Measurements from ENCODE around the gene RAP1A.
"Not testable (repeated sequence)": the region's sequence is repeated elsewhere in the genome, so short reads cannot be mapped to it uniquely, and the experiment has no call there.

Gene RAP1A

GRCh38 chr1:111737216-111738132, 117.9 kb downstream of the RAP1A start:
- H3K36me3 Mint-ChIP-seq, result peaks cover 1% of the 10 kb centered on the region
- peak overlapping the region; percentile 1 for H3K27ac Mint-ChIP-seq
- H3K4me1 Mint-ChIP-seq, result peaks cover 23% of the 10 kb centered on the region
- CTCF ChIA-PET, result interaction anchor here (0.8 to 4.8 kb wide), 8 partner anchors 10 to 274 kb away, joined by 3 to 26 read pairs (median 6); no protein-coding TSS in a partner anchor
- no peaks in the 10 kb centered on the region for H3K27me3 Mint-ChIP-seq
- peak overlapping the region; percentile 77 for H3K4me3 Mint-ChIP-seq
- DNase-seq, result no peak
- no peaks in the 10 kb centered on the region for H3K9me3 Mint-ChIP-seq

- no peaks in the 10 kb centered on the region for H3K27me3 Mint-ChIP-seq
- peak overlapping the region; percentile 1 for H3K27ac Mint-ChIP-seq
- H3K4me3 Mint-ChIP-seq, result peak overlapping the region; percentile 77
- CTCF ChIA-PET, result interaction anchor here (1.2 to 4.8 kb wide), 6 partner anchors 9 to 256 kb away, joined by 3 to 26 read pairs (median 10); no protein-coding TSS in a partner anchor
- peaks cover 1% of the 10 kb centered on the region for H3K36me3 Mint-ChIP-seq
- DNase-seq, result no peak
- peaks cover 23% of the 10 kb centered on the region for H3K4me1 Mint-ChIP-seq
- H3K9me3 Mint-ChIP-seq, result no peaks in the 10 kb centered on the region
Observed at GRCh38 chr1:111738133-111738435, 118.5 kb downstream of the RAP1A start.

GRCh38 chr1:111738436-111739193, 119.0 kb downstream of the RAP1A start:
- Mint-ChIP-seq H3K4me3 (peak overlapping the region; percentile 77), H3K27ac (peak overlapping the region; percentile 79), H3K9me3 (no peaks in the 10 kb centered on the region), H3K4me1 (peaks cover 23% of the 10 kb centered on the region), H3K27me3 (no peaks in the 10 kb centered on the region), H3K36me3 (peaks cover 1% of the 10 kb centered on the region)
- CTCF ChIA-PET, result interaction anchor here (1.2 to 4.8 kb wide), 6 partner anchors 9 to 256 kb away, joined by 3 to 26 read pairs (median 10); no protein-coding TSS in a partner anchor
- peak; percentile 68 for DNase-seq

GRCh38 chr1:111739194-111739924, 119.8 kb downstream of the RAP1A start, which contains the start of gene INKA2:
Gene INKA2, minus strand, starts transcription at chr1:111739395. Its CDS starts 153 bp downstream, at chr1:111739242.
- Mint-ChIP-seq H3K4me1 (peaks cover 23% of the 10 kb centered on the region), H3K4me3 (peak within 1 kb of the TSS; percentile 77), H3K9me3 (no peaks in the 10 kb centered on the region), H3K27ac (peak within 1 kb of the TSS; percentile 79), H3K36me3 (peaks cover 1% of the 10 kb centered on the region), H3K27me3 (no peaks in the 10 kb centered on the region)
- peak; percentile 88 for DNase-seq
- CTCF ChIA-PET, result interaction anchor here (0.6 to 4.8 kb wide), 7 partner anchors 8 to 231 kb away, joined by 3 to 26 read pairs (median 9); no protein-coding TSS in a partner anchor

- Mint-ChIP-seq H3K27me3 (no peaks in the 10 kb centered on the region), H3K36me3 (peaks cover 1% of the 10 kb centered on the region), H3K27ac (no peak overlapping the region), H3K4me3 (peak overlapping the region; percentile 77), H3K9me3 (no peaks in the 10 kb centered on the region), H3K4me1 (peaks cover 23% of the 10 kb centered on the region)
- CTCF ChIA-PET, result interaction anchor here (0.6 to 4.8 kb wide), 5 partner anchors 9 to 232 kb away, joined by 3 to 26 read pairs (median 4); no protein-coding TSS in a partner anchor
- DNase-seq, result peak; percentile 39
Observed at GRCh38 chr1:111739925-111740765, 120.6 kb downstream of the RAP1A start.

- not testable (repeated sequence) for H3K9me3 Mint-ChIP-seq, H3K27ac Mint-ChIP-seq, DNase-seq, H3K4me3 Mint-ChIP-seq, H3K27me3 Mint-ChIP-seq, H3K36me3 Mint-ChIP-seq
- CTCF ChIA-PET, result interaction anchor here (0.7 to 11.2 kb wide), 4 partner anchors 9 to 239 kb away, joined by 3 to 105 read pairs (median 33); partner anchors contain the start of genes ADORA3 and TMIGD3
- peaks cover 24% of the 10 kb centered on the region for H3K4me1 Mint-ChIP-seq
Observed at GRCh38 chr1:111742292-111742691, 122.7 kb downstream of the RAP1A start.

GRCh38 chr1:111742938-111743549, 123.5 kb downstream of the RAP1A start:
- Mint-ChIP-seq H3K4me3 (no peak overlapping the region), H3K4me1 (peaks cover 19% of the 10 kb centered on the region), H3K36me3 (peaks cover 1% of the 10 kb centered on the region), H3K27ac (no peak overlapping the region), H3K9me3 (no peaks in the 10 kb centered on the region), H3K27me3 (no peaks in the 10 kb centered on the region)
- DNase-seq, result no peak
- CTCF ChIA-PET, result interaction anchor here (0.7 to 11.2 kb wide), 7 partner anchors 8 to 264 kb away, joined by 3 to 105 read pairs (median 3); no protein-coding TSS in a partner anchor

GRCh38 chr1:111743679-111744101, 124.1 kb downstream of the RAP1A start:
- Mint-ChIP-seq H3K4me3 (no peak overlapping the region), H3K9me3 (no peaks in the 10 kb centered on the region), H3K27me3 (no peaks in the 10 kb centered on the region), H3K36me3 (peaks cover 1% of the 10 kb centered on the region), H3K27ac (no peak overlapping the region), H3K4me1 (peaks cover 16% of the 10 kb centered on the region)
- CTCF ChIA-PET, result interaction anchor here (1.0 to 11.2 kb wide), 6 partner anchors 15 to 265 kb away, joined by 3 to 105 read pairs (median 6); no protein-coding TSS in a partner anchor
- DNase-seq, result no peak

- no peak overlapping the region for H3K4me3 Mint-ChIP-seq
- DNase-seq, result no peak
- no peak overlapping the region for H3K27ac Mint-ChIP-seq
- no peaks in the 10 kb centered on the region for H3K9me3 Mint-ChIP-seq
- peaks cover under 1% of the 10 kb centered on the region for H3K36me3 Mint-ChIP-seq
- CTCF ChIA-PET, result interaction anchor here (1.0 to 11.2 kb wide), 10 partner anchors 9 to 302 kb away, joined by 4 to 105 read pairs (median 9); no protein-coding TSS in a partner anchor
- peaks cover 14% of the 10 kb centered on the region for H3K27me3 Mint-ChIP-seq
- H3K4me1 Mint-ChIP-seq, result peaks cover 5% of the 10 kb centered on the region
Observed at GRCh38 chr1:111745675-111746613, 126.4 kb downstream of the RAP1A start.

- H3K9me3 Mint-ChIP-seq, result no peaks in the 10 kb centered on the region
- H3K4me1 Mint-ChIP-seq, result peaks cover 4% of the 10 kb centered on the region
- no peak overlapping the region for H3K4me3 Mint-ChIP-seq
- no peak for DNase-seq
- H3K27ac Mint-ChIP-seq, result no peak overlapping the region
- H3K36me3 Mint-ChIP-seq, result no peaks in the 10 kb centered on the region
- peaks cover 17% of the 10 kb centered on the region for H3K27me3 Mint-ChIP-seq
- CTCF ChIA-PET, result interaction anchor here (1.0 to 11.2 kb wide), 23 partner anchors 8 to 340 kb away, joined by 3 to 105 read pairs (median 5); partner anchors contain the start of gene INKA2
Observed at GRCh38 chr1:111746614-111746999, 127.0 kb downstream of the RAP1A start.

GRCh38 chr1:111747282-111747734, 127.7 kb downstream of the RAP1A start:
- H3K27ac Mint-ChIP-seq, result no peak overlapping the region
- no peaks in the 10 kb centered on the region for H3K9me3 Mint-ChIP-seq
- H3K4me3 Mint-ChIP-seq, result no peak overlapping the region
- DNase-seq, result peak; percentile 83
- CTCF ChIA-PET, result interaction anchor here (0.6 to 11.2 kb wide), 30 partner anchors 9 to 608 kb away, joined by 3 to 105 read pairs (median 4); partner anchors contain the start of genes CEPT1, DRAM2 and INKA2
- H3K4me1 Mint-ChIP-seq, result peaks cover 10% of the 10 kb centered on the region
- no peaks in the 10 kb centered on the region for H3K36me3 Mint-ChIP-seq
- H3K27me3 Mint-ChIP-seq, result peaks cover 17% of the 10 kb centered on the region
